AG04450 (cell line): ENCODE results near the gene ZNF2. TPM values are rescaled to one million over a fixed set of nuclear protein-coding genes. Genes with fewer than 3 reads are reported as not detected.

Source experiments
- CTCF ChIA-PET: fragments of 300-600, 350-600 bp; formaldehyde crosslinking; extraction: SDS; loops from one replicate; lab custom pipeline; 2022; ENCODE audit warnings: antibody characterized with exemption, inconsistent platforms; lab: Charles Lee
- POLR2A ChIA-PET: fragments of 350-600 bp; formaldehyde crosslinking; extraction: SDS; loops from one replicate; lab custom pipeline; 2021; ENCODE audit warnings: antibody characterized with exemption, inconsistent platforms; lab: Yijun Ruan, JAX
- DNase-seq: peaks from one replicate; pipeline ENCODE4 v3.0.0-alpha.2; 2011; ENCODE audit warnings: low read depth, low spot score
- H3K27ac ChIP-seq: one replicate; pipeline ENCODE4 v1.5.1; 2012; ENCODE audit warnings: low read depth, low read length, control low read depth
- H3K27me3 ChIP-seq: one replicate; pipeline ENCODE4 v1.6.0; 2012; ENCODE audit warnings: low read length; ENCODE audit not compliant: control insufficient read depth, insufficient read depth
- H3K4me3 ChIP-seq: 2 replicates; pipeline ENCODE4 v1.5.1; 2011; ENCODE audit warnings: mild to moderate bottlenecking, low read depth, low read length, control low read depth
- H3K9me3 ChIP-seq: 2 replicates; pipeline ENCODE4 v1.5.1; 2012; ENCODE audit warnings: low read length; ENCODE audit not compliant: control insufficient read depth, insufficient read depth
- CTCF ChIP-seq: IDR thresholded peaks from 2 replicates; pipeline ENCODE4 v1.5.1; 2011; ENCODE audit warnings: low read depth, low read length, control low read depth, inconsistent platforms
- polyA plus RNA-seq: library from polyadenylated mRNA; depleted of rRNA; stranded (reverse); fragments of >200 nt; gene quantifications from 2 replicates; pipeline ENCODE4 v1.2.3, GENCODE V29; 2011

Gene ZNF2
- polyA plus RNA-seq, 1 experiment = 4.8 TPM

GRCh38 chr2:95208106-95208505 is 42.5 kb downstream of the ZNF2 start:
- H3K27ac ChIP-seq = no peak overlapping the region
- CTCF ChIA-PET = no interaction called here

GRCh38 chr2:95215018-95215612 is 49.5 kb downstream of the ZNF2 start:
- ChIA-PET CTCF (no interaction called here), POLR2A (no interaction called here)
- Histone ChIP-seq H3K27me3 (no peaks in the 10 kb centered on the region), H3K27ac (no peak overlapping the region), H3K9me3 (peaks cover 45% of the 10 kb centered on the region), H3K4me3 (no peak overlapping the region)
- DNase-seq = no peak
- TF ChIP-seq CTCF = no peak

More at GRCh38 chr2:95208106-95208505, 42.5 kb downstream of the ZNF2 start:
- no peak for TF ChIP-seq CTCF
- POLR2A ChIA-PET = no interaction called here
- Histone ChIP-seq H3K9me3 (peaks cover 29% of the 10 kb centered on the region), H3K27me3 (peaks cover 2% of the 10 kb centered on the region), H3K4me3 (peak overlapping the region; percentile 79)
- DNase-seq = no peak

- ChIA-PET CTCF (interaction anchor here (0.7 kb wide), 1 partner anchor 11 kb away, joined by 3 read pairs; no protein-coding TSS in a partner anchor), POLR2A (no interaction called here)
- H3K4me3 ChIP-seq = no peak overlapping the region
- TF ChIP-seq CTCF = no peak
- peaks cover 39% of the 10 kb centered on the region for H3K9me3 ChIP-seq
- no peak overlapping the region for H3K27ac ChIP-seq
- H3K27me3 ChIP-seq = no peaks in the 10 kb centered on the region
- DNase-seq = no peak
Measured at GRCh38 chr2:95220449-95220848, 54.8 kb downstream of the ZNF2 start.

- TF ChIP-seq CTCF = no peak
- ChIA-PET CTCF (interaction anchor here (0.8 kb wide), 1 partner anchor 147 kb away, joined by 3 read pairs; no protein-coding TSS in a partner anchor), POLR2A (no interaction called here)
Measured at GRCh38 chr2:95225658-95226057, 60.0 kb downstream of the ZNF2 start.

GRCh38 chr2:95231723-95232122 is 66.1 kb downstream of the ZNF2 start:
- POLR2A ChIA-PET = no interaction called here
- peak; percentile 56 for TF ChIP-seq CTCF
- DNase-seq = no peak
- H3K9me3 ChIP-seq = peaks cover 14% of the 10 kb centered on the region
- no peak overlapping the region for H3K4me3 ChIP-seq
- no peak overlapping the region for H3K27ac ChIP-seq
- H3K27me3 ChIP-seq = no peaks in the 10 kb centered on the region
- CTCF ChIA-PET = interaction anchor here (1.2 to 2.7 kb wide), 2 partner anchors 11 to 18 kb away, joined by 3 to 11 read pairs; no protein-coding TSS in a partner anchor

More at GRCh38 chr2:95225658-95226057, 60.0 kb downstream of the ZNF2 start:
- no peak for DNase-seq
- Histone ChIP-seq H3K4me3 (no peak overlapping the region), H3K27ac (no peak overlapping the region), H3K27me3 (no peaks in the 10 kb centered on the region), H3K9me3 (peaks cover 16% of the 10 kb centered on the region)
